IMR-90 (cell line): ENCODE measurements around the gene A3GALT2. TPM values are rescaled to one million over a fixed set of nuclear protein-coding genes. Genes with fewer than 3 reads are reported as not detected.

Experiments
- ATAC-seq: fragments of 200-7000 bp; cut with Tn5 transposase; 2 replicates; pipeline ENCODE4 v1.9.1; 2020; ENCODE audit warnings: low read depth, mild to moderate bottlenecking, moderate library complexity
- BruUV-seq: library from RNA; stranded (reverse); fragments of 400-500 nt; replicated peaks from 2 replicates; lab custom pipeline; 2021; lab: Mats Ljungman, UMichigan
- CTCF ChIA-PET: fragments of 300-600 bp; formaldehyde crosslinking; extraction: SDS; loops from one replicate; lab custom pipeline; 2021; ENCODE audit warnings: antibody characterized with exemption; lab: Yijun Ruan, JAX
- POLR2A ChIA-PET: fragments of 300-600 bp; sonication (Branson Sonifier 250); formaldehyde crosslinking; loops from one replicate; lab custom pipeline; 2022; ENCODE audit warnings: antibody characterized with exemption; ENCODE audit not compliant: unreplicated experiment; lab: Charles Lee
- DNase-seq: peaks from one replicate; pipeline ENCODE4 v3.0.0; 2013
- H2AFZ ChIP-seq: replicated peaks from 2 replicates; pipeline ENCODE3; 2013; ENCODE audit warnings: low read length, mild to moderate bottlenecking; ENCODE audit not compliant: poor library complexity
- H2AK5ac ChIP-seq: 2 replicates; pipeline ENCODE4 v1.6.1; 2013; ENCODE audit warnings: low read depth, low read length, inconsistent platforms
- H2AK9ac ChIP-seq: replicated peaks from 2 replicates; pipeline ENCODE3; 2013; ENCODE audit warnings: mild to moderate bottlenecking, low read depth, low read length, moderate library complexity; ENCODE audit not compliant: poor library complexity
- H2BK120ac ChIP-seq: 2 replicates; pipeline ENCODE4 v1.6.1; 2013; ENCODE audit warnings: low read depth, low read length, inconsistent platforms
- H2BK15ac ChIP-seq: 3 replicates; pipeline ENCODE4 v1.6.1; 2013; ENCODE audit warnings: low read depth, low read length, inconsistent platforms
- H2BK20ac ChIP-seq: 2 replicates; pipeline ENCODE4 v1.6.1; 2013; ENCODE audit warnings: low read depth, mild to moderate bottlenecking, inconsistent platforms, low read length, moderate library complexity
- H2BK5ac ChIP-seq: 2 replicates; pipeline ENCODE4 v1.6.1; 2013; ENCODE audit warnings: mild to moderate bottlenecking, low read depth, low read length, inconsistent platforms; ENCODE audit not compliant: poor library complexity, severe bottlenecking
- H3K14ac ChIP-seq: replicated peaks from 2 replicates; pipeline ENCODE4 v1.6.1; 2013; ENCODE audit warnings: low read depth, low read length, inconsistent platforms
- H3K18ac ChIP-seq: 2 replicates; pipeline ENCODE4 v1.6.1; 2013; ENCODE audit warnings: low read depth, low read length, control low read depth
- H3K23ac ChIP-seq: 2 replicates; pipeline ENCODE4 v1.6.1; 2013; ENCODE audit warnings: low read depth, low read length, inconsistent platforms
- H3K27ac ChIP-seq: 2 replicates; pipeline ENCODE4 v1.5.1; 2013; ENCODE audit warnings: mild to moderate bottlenecking, control low read depth, low read length; ENCODE audit not compliant: insufficient read depth
- H3K27me3 ChIP-seq: 2 replicates; pipeline ENCODE4 v1.6.1; 2013; ENCODE audit warnings: low read length; ENCODE audit not compliant: control insufficient read depth, insufficient read depth
- H3K36me3 ChIP-seq: 2 replicates; pipeline ENCODE4 v1.6.1; 2013; ENCODE audit warnings: low read length, mixed read lengths; ENCODE audit not compliant: control insufficient read depth, insufficient read depth
- H3K4ac ChIP-seq: 2 replicates; pipeline ENCODE4 v1.6.1; 2013; ENCODE audit warnings: low read depth, low read length, inconsistent platforms
- H3K4me1 ChIP-seq: 2 replicates; pipeline ENCODE4 v1.6.1; 2013; ENCODE audit warnings: low read length, mixed read lengths; ENCODE audit not compliant: control insufficient read depth, insufficient read depth
- H3K4me2 ChIP-seq: 2 replicates; pipeline ENCODE4 v1.6.1; 2013; ENCODE audit warnings: low read depth, mild to moderate bottlenecking, control low read depth, low read length, moderate library complexity
- H3K4me3 ChIP-seq: 2 replicates; pipeline ENCODE4 v1.5.1; 2013; ENCODE audit warnings: low read depth, mild to moderate bottlenecking, control low read depth, low read length, moderate library complexity; ENCODE audit not compliant: insufficient read depth
- H3K56ac ChIP-seq: 2 replicates; pipeline ENCODE4 v1.6.1; 2013; ENCODE audit warnings: low read length, inconsistent platforms; ENCODE audit not compliant: insufficient read depth; ENCODE audit errors: extremely low read depth
- H3K79me1 ChIP-seq, 2 experiments: 2 replicates each; pipeline ENCODE4 v1.6.1; 2013; ENCODE audit warnings: low read length in 2 of 2, inconsistent platforms in 1 of 2, low read depth in 1 of 2
- H3K9ac ChIP-seq: 2 replicates; pipeline ENCODE4 v1.6.1; 2013; ENCODE audit warnings: low read depth, low read length, control low read depth
- H3K9me1 ChIP-seq: 2 replicates; pipeline ENCODE4 v1.6.1; 2013; ENCODE audit warnings: low read length, inconsistent platforms; ENCODE audit not compliant: insufficient read depth
- H3K9me3 ChIP-seq: 2 replicates; pipeline ENCODE4 v1.6.1; 2013; ENCODE audit warnings: low read length; ENCODE audit not compliant: control insufficient read depth, insufficient read depth
- H4K20me1 ChIP-seq: 2 replicates; pipeline ENCODE4 v1.6.1; 2013; ENCODE audit warnings: low read length, inconsistent platforms; ENCODE audit not compliant: insufficient read depth
- H4K5ac ChIP-seq: 2 replicates; pipeline ENCODE4 v1.6.1; 2013; ENCODE audit warnings: mild to moderate bottlenecking, low read depth, low read length, control low read depth
- H4K8ac ChIP-seq, 2 experiments: 2 replicates each; pipeline ENCODE4 v1.6.1; 2013; ENCODE audit warnings: low read depth in 2 of 2, low read length in 2 of 2, control low read depth in 1 of 2, inconsistent platforms in 1 of 2
- H4K91ac ChIP-seq: 2 replicates; pipeline ENCODE4 v1.6.1; 2013; ENCODE audit warnings: low read depth, low read length, inconsistent platforms; ENCODE audit not compliant: insufficient read depth
- BHLHE40 ChIP-seq: fragments of 150-350 bp; IDR thresholded peaks from 2 replicates; pipeline ENCODE4 v1.6.1; 2016; ENCODE audit warnings: mild to moderate bottlenecking, low read depth, low read length
- CEBPB ChIP-seq: IDR thresholded peaks from 2 replicates; pipeline ENCODE4 v1.6.1; 2012; ENCODE audit warnings: low read depth, low read length, improper control_type of control experiment
- CHD1 ChIP-seq: IDR thresholded peaks from 2 replicates; pipeline ENCODE4 v1.6.1; 2012; ENCODE audit warnings: low read depth, low read length, improper control_type of control experiment
- ELK1 ChIP-seq: fragments of 150-350 bp; IDR thresholded peaks from 2 replicates; pipeline ENCODE4 v1.6.1; 2016; ENCODE audit warnings: low read depth, mild to moderate bottlenecking, low read length, moderate library complexity, borderline replicate concordance
- MAZ ChIP-seq: IDR thresholded peaks from 2 replicates; pipeline ENCODE4 v1.6.1; 2012; ENCODE audit warnings: low read depth, mild to moderate bottlenecking, low read length, improper control_type of control experiment, moderate library complexity, borderline replicate concordance
- NFE2L2 ChIP-seq: fragments of 150-350 bp; IDR thresholded peaks from 2 replicates; pipeline ENCODE4 v1.6.1; 2016; ENCODE audit warnings: low read depth, mild to moderate bottlenecking, low read length
- WGBS, 2 experiments: methylation state at CpG; one replicate each; pipeline versions ENCODE4 v1.1.5 to v1.1.7; 2013; ENCODE audit warnings: missing lambda C conversion rate in 2 of 2; ENCODE audit not compliant: insufficient read length in 1 of 2; ENCODE audit errors: extremely low coverage in 2 of 2; 5-methylcytosine and 5-hydroxymethylcytosine counted together
- dilution Hi-C: fragments of 300-500 bp; cut with HindIII; formaldehyde crosslinking; loops from one replicate; pipeline ENCODE4 v1.14.3; 2018; ENCODE audit warnings: low sequenced_read_pairs; ENCODE audit not compliant: unreplicated experiment
- in situ Hi-C: fragments of 300-500 bp; cut with MboI; formaldehyde crosslinking; loops from 3 replicates; pipeline ENCODE4 v1.14.3; 2019; ENCODE audit warnings: low sequenced_read_pairs, inconsistent platforms, mixed read lengths
- intact Hi-C: fragments of 100-400 bp; cut with micrococcal nuclease; formaldehyde crosslinking; loops from 2 replicates; pipeline ENCODE4 v1.10.0; 2022
- polyA plus RNA-seq, 3 experiments: library from polyadenylated mRNA; depleted of rRNA; stranded (reverse); fragments of >200 nt; gene quantifications; 2 replicates each; pipeline ENCODE4 v1.2.3, GENCODE V29; 2012; ENCODE audit warnings: low replicate concordance in 1 of 3
- total RNA-seq: library from RNA; depleted of rRNA; stranded (reverse); fragments of >200 nt; gene quantifications from 2 replicates; pipeline ENCODE4 v1.2.3, GENCODE V29; 2012

Gene A3GALT2
- total and polyA plus RNA-seq, 2 of the 4 experiments (the other 2 are of a cell fraction) = not detected

- Histone ChIP-seq H3K9ac (no peak overlapping the region), H3K56ac (no peak overlapping the region), H2BK5ac (no peak overlapping the region), H3K79me1 (peaks cover 31 to 80% of the 10 kb centered on the region in 2 experiments), H4K20me1 (peaks cover 49% of the 10 kb centered on the region), H3K18ac (no peak overlapping the region), H3K23ac (no peak overlapping the region), H4K91ac (no peak overlapping the region), H3K4ac (no peak overlapping the region), H3K4me1 (peaks cover 2% of the 10 kb centered on the region; the same call in 1 of the 2 replicates), H3K27ac (no peak overlapping the region), H2BK120ac (no peak overlapping the region), H3K4me3 (no peak overlapping the region), H3K9me3 (no peaks in the 10 kb centered on the region), H2AK9ac (no peak overlapping the region), H3K14ac (no peak overlapping the region), H2AK5ac (no peak overlapping the region), H3K27me3 (no peaks in the 10 kb centered on the region), H4K8ac (no peak overlapping the region), H4K5ac (no peak overlapping the region), H2BK15ac (no peak overlapping the region), H2AFZ (no peak overlapping the region), H3K36me3 (peaks cover 20% of the 10 kb centered on the region), H3K9me1 (peaks cover 21% of the 10 kb centered on the region), H3K4me2 (no peak overlapping the region), H2BK20ac (no peak overlapping the region)
- ChIA-PET CTCF (no interaction called here), POLR2A (no interaction called here)
- WGBS, 2 experiments = 100% methylated on average over 2 of the region's 6 CpGs; no CpG with 5 or more reads in 1 of the 2 experiments
- in situ Hi-C loops = no loop called here
- intact Hi-C loops = no loop called here
- DNase-seq (no peak), ATAC-seq (no peak)
- dilution Hi-C loops = no loop called here
- TF ChIP-seq NFE2L2 = no peak
- no peak for TF ChIP-seq CHD1
- TF ChIP-seq CEBPB = no peak
- no peak for TF ChIP-seq ELK1
- TF ChIP-seq MAZ = no peak
- no peak for TF ChIP-seq BHLHE40
- BruUV-seq = no TSS peak
Observed at GRCh38 chr1:33266766-33267165, 54.1 kb downstream of the A3GALT2 start.
